GM19239 (cell line): Measurements from ENCODE around the gene WIPI1.
"Not testable (repeated sequence)": the region's sequence is repeated elsewhere in the genome, so short reads cannot be mapped to it uniquely, and the experiment has no call there.

Experiments
- DNase-seq: peaks from one replicate; pipeline ENCODE4 v3.0.0; 2011; ENCODE audit warnings: low spot score; ENCODE audit not compliant: insufficient read length
- FAIRE-seq: peaks from 2 replicates; lab custom pipeline; 2011; peaks lifted over from hg19 to GRCh38; lab: Jason Lieb, UNC

Gene WIPI1

GRCh38 chr17:68457168-68457538 is at the start of gene WIPI1:
Gene WIPI1, minus strand, starts transcription at chr17:68457496. Its CDS starts 75 bp downstream, at chr17:68457421.
- DNase-seq (no peak), FAIRE-seq (no peak)

- FAIRE-seq: no peak
- no peak for DNase-seq
These were observed 48.7 kb upstream of the WIPI1 start for GRCh38 chr17:68505951-68506350.

GRCh38 chr17:68501074-68501473 is 43.8 kb upstream of the WIPI1 start:
- DNase-seq (no peak), FAIRE-seq (no peak)

- DNase-seq (no peak), FAIRE-seq (no peak)
These were observed 42.3 kb upstream of the WIPI1 start for GRCh38 chr17:68499587-68499986.

- FAIRE-seq: no peak
- no peak for DNase-seq
These were observed 41.4 kb upstream of the WIPI1 start for GRCh38 chr17:68498479-68499326.

GRCh38 chr17:68497885-68498319 is 40.6 kb upstream of the WIPI1 start:
- peak; percentile 75 for DNase-seq
- FAIRE-seq: peak; percentile 99

- DNase-seq (no peak), FAIRE-seq (no peak)
These were observed 37.8 kb upstream of the WIPI1 start for GRCh38 chr17:68495081-68495480.

GRCh38 chr17:68492394-68493054 is 35.2 kb upstream of the WIPI1 start:
- not testable (repeated sequence) for DNase-seq, FAIRE-seq

GRCh38 chr17:68491381-68492231 is 34.3 kb upstream of the WIPI1 start:
- DNase-seq: no peak
- FAIRE-seq: peak; percentile 82

GRCh38 chr17:68489919-68490318 is 32.6 kb upstream of the WIPI1 start:
- no peak for FAIRE-seq

GRCh38 chr17:68484458-68484857 is 27.2 kb upstream of the WIPI1 start:
- DNase-seq (no peak), FAIRE-seq (no peak)

More at GRCh38 chr17:68489919-68490318, 32.6 kb upstream of the WIPI1 start:
- DNase-seq: no peak

GRCh38 chr17:68482576-68483041 is 25.3 kb upstream of the WIPI1 start:
- DNase-seq (no peak), FAIRE-seq (no peak)

GRCh38 chr17:68480885-68481284 is 23.6 kb upstream of the WIPI1 start:
- FAIRE-seq: no peak
- DNase-seq: no peak

GRCh38 chr17:68470961-68471360 is 13.7 kb upstream of the WIPI1 start:
- no peak for DNase-seq
- no peak for FAIRE-seq

- FAIRE-seq (no peak), DNase-seq (no peak)
These were observed 11.5 kb upstream of the WIPI1 start for GRCh38 chr17:68468788-68469187.

- DNase-seq (no peak), FAIRE-seq (no peak)
These were observed 11.0 kb upstream of the WIPI1 start for GRCh38 chr17:68468334-68468733.

GRCh38 chr17:68463211-68464019 is 6.1 kb upstream of the WIPI1 start:
- DNase-seq (no peak), FAIRE-seq (no peak)

- peak; percentile 44 for DNase-seq
- FAIRE-seq: peak; percentile 97
These were observed 5.3 kb upstream of the WIPI1 start for GRCh38 chr17:68462381-68463210.

GRCh38 chr17:68461589-68461988 is 4.3 kb upstream of the WIPI1 start:
- DNase-seq (no peak), FAIRE-seq (peak; percentile 92)
